Activated naive CD8-positive, alpha-beta T cell treated with anti-CD3 and anti-CD28 coated beads, Interleukin-2, amount 50 U/mL, for 24 hours (primary cell): ENCODE measurements around the gene RFLNA.
"Not testable (repeated sequence)": the region's sequence is repeated elsewhere in the genome, so short reads cannot be mapped to it uniquely, and the experiment has no call there.

Experiments
- ATAC-seq: fragments of 150-1000 bp; cut with Tn5 transposase; one replicate; pipeline ENCODE4 v1.10.0; 2021
- DNase-seq: peaks from one replicate; pipeline ENCODE4 v3.0.0; 2021
- H3K27ac Mint-ChIP-seq: one replicate; pipeline ENCODE4 v1.8.0; 2021; ENCODE audit warnings: mild to moderate bottlenecking, mixed read lengths
- H3K27me3 Mint-ChIP-seq: one replicate; pipeline ENCODE4 v1.8.0; 2021; ENCODE audit warnings: mixed read lengths
- H3K36me3 Mint-ChIP-seq: one replicate; pipeline ENCODE4 v1.8.0; 2021; ENCODE audit warnings: low read depth, mixed read lengths
- H3K4me1 Mint-ChIP-seq: one replicate; pipeline ENCODE4 v1.8.0; 2021; ENCODE audit warnings: mixed read lengths
- H3K4me3 Mint-ChIP-seq: one replicate; pipeline ENCODE4 v1.8.0; 2021; ENCODE audit warnings: mild to moderate bottlenecking, moderate library complexity, mixed read lengths
- H3K9me3 Mint-ChIP-seq: one replicate; pipeline ENCODE4 v1.8.0; 2021; ENCODE audit warnings: mixed read lengths

RFLNA gene

DNA sequence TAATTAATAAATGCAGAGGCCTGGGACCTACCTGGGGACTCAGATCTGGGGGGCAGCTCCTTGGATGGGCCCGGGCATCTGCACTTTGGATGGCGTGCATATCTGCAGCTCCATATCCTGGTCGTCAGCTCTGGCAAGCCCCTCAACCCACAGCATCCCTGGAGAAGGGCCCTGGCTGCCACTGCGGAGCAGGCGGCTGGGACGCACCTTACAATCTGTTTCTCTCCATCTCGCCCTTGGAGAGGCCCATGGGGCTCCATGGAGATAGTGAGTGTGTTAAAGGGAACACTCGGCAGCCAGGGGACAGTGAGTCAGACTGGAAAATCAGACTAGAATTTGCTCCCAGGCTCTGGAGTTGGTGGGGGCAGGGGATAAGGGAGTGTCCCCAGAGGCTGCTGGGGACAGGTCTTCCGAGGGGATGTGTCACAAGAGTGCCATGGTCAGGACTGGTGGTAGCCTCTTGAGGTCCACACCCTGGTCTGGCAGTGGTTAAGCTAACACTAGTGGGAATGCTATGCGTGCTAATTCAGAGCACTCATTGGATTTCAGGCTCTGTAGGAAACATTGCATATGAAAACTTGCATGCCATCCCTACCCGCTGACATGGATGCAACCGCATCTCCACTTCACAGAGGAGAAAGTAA lies 21.5 kb downstream of the RFLNA start:
- H3K9me3 Mint-ChIP-seq, result no peaks in the 10 kb centered on the region
- no peaks in the 10 kb centered on the region for H3K36me3 Mint-ChIP-seq
- peaks cover 2% of the 10 kb centered on the region for H3K4me1 Mint-ChIP-seq
- H3K4me3 Mint-ChIP-seq, result no peak overlapping the region
- no peak for DNase-seq
- ATAC-seq, result no peak
- no peaks in the 10 kb centered on the region for H3K27me3 Mint-ChIP-seq
- H3K27ac Mint-ChIP-seq, result no peak overlapping the region

DNA sequence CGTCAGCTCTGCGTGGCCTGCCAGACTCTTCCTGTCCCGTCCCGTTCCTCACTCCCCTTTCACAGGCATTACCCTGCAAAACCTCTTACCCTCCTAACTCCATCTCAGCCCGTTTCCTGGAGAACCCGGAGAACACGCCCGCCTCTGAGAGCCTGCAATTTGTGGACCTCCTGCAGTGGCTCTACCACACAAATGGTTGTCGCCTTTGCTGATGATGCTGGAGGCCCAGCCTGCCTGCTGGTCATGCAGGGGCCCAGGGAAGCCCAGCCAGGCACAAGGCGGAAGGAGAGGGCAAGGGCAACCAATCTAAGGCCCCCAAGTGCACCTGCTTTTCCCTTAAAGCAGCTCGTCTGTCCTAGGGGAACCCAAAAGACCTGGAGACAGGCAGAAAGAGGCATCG lies 22.5 kb downstream of the RFLNA start:
- H3K27me3 Mint-ChIP-seq, result no peaks in the 10 kb centered on the region
- H3K36me3 Mint-ChIP-seq, result no peaks in the 10 kb centered on the region
- no peaks in the 10 kb centered on the region for H3K9me3 Mint-ChIP-seq
- H3K4me1 Mint-ChIP-seq, result peaks cover 2% of the 10 kb centered on the region
- H3K4me3 Mint-ChIP-seq, result no peak overlapping the region
- no peak overlapping the region for H3K27ac Mint-ChIP-seq
- DNase-seq (no peak), ATAC-seq (no peak)

DNA sequence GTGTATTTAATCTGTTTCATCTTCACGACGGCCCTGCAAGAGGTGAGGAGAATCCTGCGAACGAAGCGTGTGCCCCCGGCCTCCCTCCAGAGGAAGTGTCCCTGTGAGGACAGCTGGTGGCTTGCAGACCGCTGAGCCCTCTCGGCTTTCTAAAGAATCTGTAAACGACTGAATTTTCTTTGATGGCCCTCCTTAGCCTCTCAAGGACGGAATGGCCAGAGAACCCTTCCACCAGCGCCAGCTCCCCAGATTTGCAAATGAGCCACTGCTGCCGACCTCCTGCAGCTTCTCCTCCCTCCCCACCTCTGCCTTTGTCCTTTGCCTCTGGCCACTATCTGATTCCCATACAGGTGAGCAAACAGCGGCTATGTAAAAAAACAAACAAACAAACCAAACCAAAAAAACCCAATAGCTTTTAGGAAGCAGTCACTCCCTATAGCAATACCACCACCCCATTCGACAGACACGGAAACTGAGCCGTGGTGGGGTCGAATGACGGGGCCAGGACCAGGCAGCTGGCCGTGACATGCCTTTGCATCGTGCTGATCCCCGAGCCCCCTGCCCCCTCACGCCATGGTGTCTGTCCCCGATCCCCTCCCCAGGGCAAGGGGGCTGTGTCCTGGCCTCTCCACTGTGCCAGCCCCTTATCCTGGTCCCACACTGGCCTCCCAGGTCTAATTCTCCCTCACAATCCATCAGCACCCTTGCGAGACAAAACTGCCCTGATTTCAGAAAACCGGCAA lies 23.6 kb downstream of the RFLNA start:
- Mint-ChIP-seq H3K4me1 (peaks cover 2% of the 10 kb centered on the region), H3K27ac (no peak overlapping the region), H3K4me3 (no peak overlapping the region), H3K36me3 (peaks cover under 1% of the 10 kb centered on the region), H3K9me3 (peaks cover under 1% of the 10 kb centered on the region), H3K27me3 (no peaks in the 10 kb centered on the region)
- DNase-seq (no peak), ATAC-seq (no peak)

DNA sequence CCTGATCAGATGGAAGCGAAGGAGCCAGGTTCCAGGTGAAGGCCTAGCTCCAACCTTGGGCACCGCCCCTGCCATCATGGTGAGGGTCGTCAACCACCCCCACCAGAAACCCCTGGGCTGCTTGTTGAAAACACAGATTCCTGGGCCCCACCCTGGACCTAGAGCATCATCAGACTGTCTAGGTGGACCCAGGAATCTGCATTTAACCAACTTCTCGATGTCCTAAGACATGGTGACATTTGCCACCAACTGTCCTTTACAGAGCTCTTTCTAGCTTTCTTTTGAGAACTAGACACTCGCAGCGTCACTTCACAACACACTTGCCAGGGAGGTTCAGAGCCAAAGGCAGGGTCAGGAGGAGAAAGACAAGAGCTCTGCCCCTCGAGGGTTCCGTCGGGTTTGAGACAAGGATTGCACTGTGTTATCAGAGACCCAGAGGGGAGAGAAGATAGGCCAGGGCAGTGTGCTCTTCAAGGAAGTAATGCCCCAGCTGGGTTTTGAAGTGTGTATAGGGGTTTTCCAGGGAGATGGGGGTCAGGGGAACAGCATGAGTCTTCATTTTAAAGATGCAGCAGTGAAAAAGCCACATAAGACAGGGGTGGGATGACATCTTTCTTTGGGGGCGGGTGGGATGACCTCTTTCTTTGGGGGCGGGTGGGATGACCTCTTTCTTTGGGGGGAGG lies 24.6 kb downstream of the RFLNA start:
- Mint-ChIP-seq H3K4me3 (no peak overlapping the region), H3K4me1 (peaks cover 2% of the 10 kb centered on the region), H3K27ac (no peak overlapping the region), H3K9me3 (peaks cover 7% of the 10 kb centered on the region), H3K36me3 (peaks cover 11% of the 10 kb centered on the region), H3K27me3 (no peaks in the 10 kb centered on the region)
- DNase-seq (no peak), ATAC-seq (no peak)

DNA sequence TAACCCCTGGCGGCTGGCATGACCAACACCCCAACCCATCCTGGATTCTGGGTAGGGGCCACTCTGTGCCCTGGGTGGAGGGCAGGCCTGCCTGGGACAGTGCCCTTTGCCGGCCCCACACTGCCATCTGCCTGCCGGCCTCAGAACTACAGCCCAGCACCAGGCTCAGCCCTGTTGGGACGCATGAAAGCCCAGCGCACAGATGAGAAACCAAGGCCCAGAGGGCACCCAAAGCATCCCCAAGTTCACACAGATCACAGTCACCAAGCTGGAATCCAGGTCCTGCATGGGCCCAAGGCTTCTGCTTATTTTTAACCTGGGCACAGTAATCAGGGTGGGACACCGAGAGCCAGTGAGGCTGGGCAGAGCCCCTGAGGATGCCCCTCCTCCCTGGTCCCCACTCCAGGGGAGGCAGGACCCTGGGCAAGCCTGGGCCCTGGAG lies 26.2 kb downstream of the RFLNA start:
- Mint-ChIP-seq H3K27me3 (no peaks in the 10 kb centered on the region), H3K9me3 (peaks cover 7% of the 10 kb centered on the region), H3K27ac (no peak overlapping the region), H3K4me1 (peaks cover 2% of the 10 kb centered on the region), H3K36me3 (peaks cover 19% of the 10 kb centered on the region), H3K4me3 (no peak overlapping the region)
- peak; percentile 80 for DNase-seq
- ATAC-seq, result peak; percentile 88

DNA sequence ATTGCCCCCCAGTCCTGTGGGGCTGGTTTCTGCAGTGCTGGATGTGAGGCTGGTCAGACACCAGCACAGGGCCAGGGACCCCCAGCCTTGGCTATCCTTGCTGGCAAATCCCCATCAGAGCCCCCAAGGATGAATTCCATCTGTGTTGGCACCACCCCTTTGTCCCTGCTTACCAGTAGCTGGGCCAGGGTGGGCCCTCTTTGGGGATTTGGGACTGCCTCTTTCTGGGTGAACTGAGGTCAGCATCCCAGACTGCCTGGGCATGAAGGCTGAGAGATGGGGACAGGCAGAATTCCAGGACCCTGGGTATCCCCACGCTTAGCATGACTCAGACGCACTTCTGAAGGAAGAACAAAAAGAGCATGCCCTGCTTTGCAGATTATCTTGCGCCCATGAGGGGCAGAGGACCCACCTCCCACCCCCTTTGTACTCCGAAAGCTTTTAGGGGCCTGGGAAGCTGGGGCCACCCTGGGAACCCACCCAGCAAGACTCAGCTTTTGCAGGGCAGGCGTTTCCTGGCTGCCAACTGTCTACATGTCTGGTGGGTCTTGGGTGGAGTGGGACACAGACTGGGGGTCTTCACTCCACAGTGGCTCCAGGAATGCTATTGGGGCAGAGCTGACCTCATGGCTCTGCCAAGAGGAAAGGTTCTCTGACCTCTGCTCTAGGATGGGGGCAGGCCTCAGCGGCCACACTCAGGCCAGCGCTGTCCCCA lies 26.8 kb downstream of the RFLNA start:
- peaks cover 2% of the 10 kb centered on the region for H3K4me1 Mint-ChIP-seq
- no peak overlapping the region for H3K4me3 Mint-ChIP-seq
- no peaks in the 10 kb centered on the region for H3K27me3 Mint-ChIP-seq
- peak; percentile 6 for ATAC-seq
- DNase-seq, result no peak
- peaks cover 7% of the 10 kb centered on the region for H3K9me3 Mint-ChIP-seq
- no peak overlapping the region for H3K27ac Mint-ChIP-seq
- peaks cover 19% of the 10 kb centered on the region for H3K36me3 Mint-ChIP-seq

DNA sequence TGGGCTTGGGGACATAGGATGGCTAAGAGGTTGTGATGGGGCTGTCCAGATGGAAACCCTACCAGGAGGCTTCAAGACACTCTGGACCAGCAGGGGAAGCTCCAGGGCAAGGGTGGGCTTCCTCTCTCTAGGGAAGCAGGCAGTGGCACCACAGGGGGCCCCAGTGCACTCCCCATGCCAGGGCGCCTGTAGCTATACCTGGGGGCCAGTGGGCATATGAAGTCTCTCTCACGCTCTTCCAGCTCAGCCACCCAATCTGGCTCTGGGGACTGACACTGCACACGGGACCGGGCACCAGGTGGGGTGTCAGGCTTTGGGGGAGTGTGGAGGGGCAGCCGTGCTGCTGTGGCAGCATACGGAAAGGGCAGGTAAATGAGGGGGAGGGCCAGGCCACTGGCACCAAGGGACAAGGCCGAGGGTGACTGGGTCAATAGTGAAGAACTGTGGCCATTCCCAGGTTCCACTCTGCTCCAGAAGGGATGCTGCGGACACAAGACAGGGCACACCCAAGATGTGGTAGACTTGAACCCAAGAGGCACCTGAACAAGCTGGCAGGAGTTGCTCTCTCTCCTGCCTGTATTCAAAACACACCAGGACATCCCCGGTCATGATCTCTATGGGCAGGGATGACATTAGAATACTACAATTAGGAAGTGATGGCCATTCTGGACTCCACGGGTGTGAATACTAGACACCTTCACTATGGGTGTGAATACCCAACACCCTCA lies 27.5 kb downstream of the RFLNA start:
- no peak for DNase-seq
- H3K27ac Mint-ChIP-seq, result no peak overlapping the region
- H3K4me1 Mint-ChIP-seq, result peaks cover 2% of the 10 kb centered on the region
- no peak for ATAC-seq
- no peak overlapping the region for H3K4me3 Mint-ChIP-seq
- H3K27me3 Mint-ChIP-seq, result no peaks in the 10 kb centered on the region
- H3K36me3 Mint-ChIP-seq, result peaks cover 19% of the 10 kb centered on the region
- H3K9me3 Mint-ChIP-seq, result peaks cover 7% of the 10 kb centered on the region

DNA sequence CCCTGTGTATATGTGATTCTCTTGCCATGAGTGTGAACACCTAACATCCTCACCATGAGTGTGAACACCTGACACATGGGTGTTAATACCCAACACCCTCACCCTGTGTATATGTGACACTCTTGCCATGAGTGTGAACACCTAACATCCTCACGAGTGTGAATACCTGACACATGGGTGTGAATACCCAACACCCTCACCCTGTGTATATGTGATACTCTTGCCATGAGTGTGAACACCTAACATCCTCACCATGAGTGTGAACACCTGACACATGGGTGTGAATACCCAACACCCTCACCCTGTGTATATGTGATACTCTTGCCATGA lies 28.1 kb downstream of the RFLNA start:
- H3K4me1 Mint-ChIP-seq, DNase-seq, H3K27me3 Mint-ChIP-seq, ATAC-seq, H3K9me3 Mint-ChIP-seq, H3K27ac Mint-ChIP-seq, H3K4me3 Mint-ChIP-seq: not testable (repeated sequence)
- H3K36me3 Mint-ChIP-seq, result peaks cover 19% of the 10 kb centered on the region

DNA sequence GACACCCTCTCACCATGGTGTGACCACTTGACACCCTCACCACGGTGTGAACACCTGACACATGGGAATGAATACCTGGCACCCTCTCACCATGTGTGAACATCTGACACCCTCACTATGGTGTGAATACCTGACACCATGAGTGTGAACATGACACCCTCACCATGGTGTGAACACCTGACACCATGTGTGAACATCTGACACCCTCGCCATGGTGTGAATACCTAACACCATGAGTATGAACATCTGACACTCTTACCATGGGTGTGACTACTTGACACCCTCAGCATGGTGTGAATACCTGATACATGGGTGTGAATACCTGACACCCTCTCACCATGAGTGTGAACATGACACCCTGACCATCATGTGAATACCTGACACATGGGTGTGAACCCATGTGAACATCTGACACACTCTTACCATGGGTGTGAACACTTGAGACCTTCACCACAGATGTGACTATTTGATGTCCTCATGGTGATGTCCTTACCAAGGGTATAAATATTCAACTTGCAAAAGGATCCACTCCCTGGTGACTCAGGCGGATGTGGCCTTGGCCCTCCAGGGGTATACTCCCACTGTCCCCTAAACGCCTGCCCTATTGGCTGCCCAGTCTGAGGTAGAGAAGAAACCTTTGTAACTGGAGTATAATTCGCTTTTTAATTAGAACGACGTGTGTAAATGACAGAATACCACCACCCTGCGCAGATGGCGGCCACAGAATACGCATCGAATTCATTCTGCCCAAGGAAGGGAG lies 29.1 kb downstream of the RFLNA start:
- H3K4me1 Mint-ChIP-seq, result peaks cover 4% of the 10 kb centered on the region
- H3K27me3 Mint-ChIP-seq, result no peaks in the 10 kb centered on the region
- H3K4me3 Mint-ChIP-seq, result no peak overlapping the region
- H3K36me3 Mint-ChIP-seq, result peaks cover 19% of the 10 kb centered on the region
- ATAC-seq (no peak), DNase-seq (no peak)
- H3K27ac Mint-ChIP-seq, result peak overlapping the region; percentile 22
- H3K9me3 Mint-ChIP-seq, result peaks cover 7% of the 10 kb centered on the region

DNA sequence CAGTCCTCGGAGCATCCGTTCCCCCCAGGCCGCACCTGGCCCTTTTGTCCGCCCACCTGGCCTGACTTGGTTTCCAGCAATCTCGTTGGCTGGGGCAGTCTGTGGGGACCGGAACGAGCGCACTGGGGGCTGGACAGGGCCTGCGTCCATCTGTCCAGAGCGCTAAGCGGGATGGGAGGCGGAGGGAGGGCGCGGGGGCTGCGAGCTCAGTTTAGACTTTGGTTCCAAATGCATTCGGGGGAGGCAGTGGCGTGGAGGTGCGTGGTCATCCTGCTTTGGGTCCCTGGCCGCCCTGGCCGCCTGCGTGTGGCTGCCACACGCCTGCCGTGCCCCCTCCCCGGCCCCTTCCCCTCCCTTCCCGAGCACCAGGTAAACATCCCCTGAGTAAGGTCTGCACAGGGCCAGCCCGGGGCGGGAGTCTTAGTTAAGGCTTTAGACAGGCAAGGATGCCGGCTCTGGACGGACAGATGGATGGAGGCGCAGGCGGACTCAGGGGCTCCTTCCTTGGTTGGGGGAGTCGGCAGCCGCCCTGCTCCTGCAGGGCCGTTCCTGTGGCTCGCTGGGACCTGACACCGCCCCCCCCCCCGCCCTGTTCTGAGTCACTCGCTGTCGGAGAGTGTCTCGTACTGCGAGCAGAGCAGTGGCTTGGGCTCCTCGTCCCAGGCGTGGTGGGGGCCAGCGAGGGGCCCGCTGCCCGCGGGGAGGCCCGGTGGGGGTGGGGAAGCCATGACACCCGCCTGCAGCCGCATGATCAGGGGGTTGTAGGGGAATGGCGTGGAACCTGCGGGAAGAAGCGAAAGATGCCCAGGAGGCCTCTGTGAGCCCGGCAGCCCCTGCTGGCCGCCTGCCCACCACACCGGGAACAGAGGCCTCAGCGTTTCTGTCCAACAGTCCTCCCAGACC lies 30.2 kb downstream of the RFLNA start:
- peaks cover 22% of the 10 kb centered on the region for H3K36me3 Mint-ChIP-seq
- ATAC-seq (no peak), DNase-seq (no peak)
- H3K27me3 Mint-ChIP-seq, result no peaks in the 10 kb centered on the region
- peaks cover 7% of the 10 kb centered on the region for H3K9me3 Mint-ChIP-seq
- H3K4me1 Mint-ChIP-seq, result peaks cover 2% of the 10 kb centered on the region
- H3K4me3 Mint-ChIP-seq, result no peak overlapping the region
- no peak overlapping the region for H3K27ac Mint-ChIP-seq

DNA sequence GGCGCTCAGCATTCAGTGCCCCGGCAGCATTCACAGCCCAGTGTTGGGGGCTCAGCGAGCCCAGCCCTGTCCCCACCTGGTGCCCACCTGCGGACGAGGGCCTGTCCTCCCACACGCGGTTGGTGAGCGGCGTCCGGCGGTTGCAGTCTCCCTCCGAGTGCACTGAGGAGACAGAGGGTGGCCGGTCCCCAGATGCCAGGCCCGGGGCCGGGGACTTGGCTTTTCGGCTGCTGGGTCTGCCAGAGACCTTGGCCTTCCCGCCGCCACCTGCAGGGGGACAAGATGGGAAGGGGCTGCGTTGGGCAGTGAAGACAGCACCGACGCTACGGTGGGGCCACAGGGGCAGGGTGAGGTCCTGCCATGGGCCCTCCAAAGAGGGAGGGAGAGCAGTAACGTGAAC lies 31.2 kb downstream of the RFLNA start:
- Mint-ChIP-seq H3K9me3 (peaks cover 7% of the 10 kb centered on the region), H3K4me1 (peaks cover 2% of the 10 kb centered on the region), H3K36me3 (peaks cover 26% of the 10 kb centered on the region), H3K4me3 (no peak overlapping the region), H3K27me3 (no peaks in the 10 kb centered on the region), H3K27ac (no peak overlapping the region)
- DNase-seq (no peak), ATAC-seq (no peak)

DNA sequence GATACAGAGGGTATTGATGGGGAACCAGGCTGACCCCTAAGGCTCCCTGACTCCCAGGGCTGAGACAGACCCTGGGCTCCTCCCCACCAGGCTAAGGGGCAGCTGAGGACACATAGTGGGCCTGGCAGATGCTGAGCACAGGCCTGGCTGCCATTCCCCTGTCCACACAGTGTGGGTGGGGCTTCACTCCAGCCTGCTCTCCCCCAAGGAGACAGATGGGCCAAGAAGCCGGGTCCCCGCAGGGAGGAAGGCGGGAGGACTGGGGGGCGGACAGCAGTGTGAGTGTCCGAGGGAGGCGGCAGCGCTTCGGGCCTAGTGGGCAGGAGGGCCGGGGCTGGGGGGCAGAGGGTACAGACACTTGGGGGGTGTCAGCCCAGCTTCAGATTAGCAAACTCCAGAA lies 32.0 kb downstream of the RFLNA start:
- DNase-seq (no peak), ATAC-seq (no peak)
- H3K36me3 Mint-ChIP-seq, result peaks cover 29% of the 10 kb centered on the region
- H3K27me3 Mint-ChIP-seq, result no peaks in the 10 kb centered on the region
- H3K9me3 Mint-ChIP-seq, result peaks cover 7% of the 10 kb centered on the region
- no peak overlapping the region for H3K4me3 Mint-ChIP-seq
- peaks cover 2% of the 10 kb centered on the region for H3K4me1 Mint-ChIP-seq
- no peak overlapping the region for H3K27ac Mint-ChIP-seq
